Loucy (cell line): Measurements from ENCODE around the gene USP25.

Source experiments
- CTCF ChIP-seq: fragments of 200-600 bp; sonication (generic); conservative IDR thresholded peaks from 2 replicates; pipeline ENCODE4 v1.5.1; 2014; ENCODE audit warnings: mild to moderate bottlenecking, antibody characterized with exemption, low read length
- EZH2phosphoT487 ChIP-seq: fragments of 200-600 bp; IDR thresholded peaks from 2 replicates; pipeline ENCODE4 v1.6.1; 2018; ENCODE audit warnings: antibody characterized with exemption, mild to moderate bottlenecking, moderate library complexity, borderline replicate concordance

DNA sequence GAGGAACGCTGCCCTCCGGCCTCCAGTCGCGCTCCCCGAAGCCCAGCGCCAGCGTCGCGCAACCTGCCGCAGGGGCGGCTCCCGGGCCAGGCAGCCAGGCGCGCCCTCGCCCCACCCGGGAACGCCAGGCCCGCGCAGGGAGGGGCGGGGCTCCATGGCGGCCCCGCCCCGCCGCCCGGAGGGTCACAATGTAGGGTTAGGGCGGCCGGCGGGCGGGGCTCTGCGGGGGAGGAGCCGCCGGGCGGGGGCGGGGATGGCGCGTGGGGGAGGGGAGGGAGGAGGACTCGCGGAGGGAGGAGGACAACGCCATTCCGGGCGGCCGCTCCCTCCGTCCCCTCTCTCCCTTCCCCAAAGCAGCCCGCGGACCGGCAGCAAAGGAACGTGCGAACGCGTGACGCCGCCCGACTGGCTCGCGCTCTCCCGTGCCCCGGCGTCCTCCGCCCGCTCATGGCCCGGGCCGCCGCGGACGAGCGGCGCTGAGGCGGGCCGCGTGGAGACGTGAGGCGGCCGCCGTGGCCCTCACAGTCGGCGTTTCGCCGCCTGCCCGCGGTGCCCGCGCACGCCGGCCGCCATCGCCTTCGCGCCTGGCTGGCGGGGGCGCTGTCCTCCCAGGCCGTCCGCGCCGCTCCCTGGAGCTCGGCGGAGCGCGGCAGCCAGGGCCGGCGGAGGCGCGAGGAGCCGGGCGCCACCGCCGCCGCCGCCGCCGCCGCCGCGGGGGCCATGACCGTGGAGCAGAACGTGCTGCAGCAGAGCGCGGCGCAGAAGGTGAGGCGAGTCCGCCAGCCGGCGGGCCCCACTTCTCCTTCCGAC, at the start of gene USP25:
- TF ChIP-seq CTCF (no peak), EZH2phosphoT487 (no peak)
